ENCODE measurements around the gene GATA1.

GATA1 gene

GRCh38 chrX:48826876-48827653, 40.7 kb downstream of the GATA1 start:
- no peak overlapping the region for H3K4me3 ChIP-seq (replicated peaks in 1 of 2; ENCODE audit: low read depth in 2 of 2, low read length in 2 of 2)
- DNase-seq (ENCODE audit: low read depth in 2 of 2): no peak
- TF ChIP-seq CTCF (IDR thresholded peaks at IDR 0.05; ENCODE audit: low read depth, low read length): no peak

- TF ChIP-seq CTCF (IDR thresholded peaks at IDR 0.05; ENCODE audit: low read depth, low read length): no peak
- DNase-seq (ENCODE audit: low read depth in 2 of 2): no peak
- no peak overlapping the region for H3K4me3 ChIP-seq (replicated peaks in 1 of 2; ENCODE audit: low read depth in 2 of 2, low read length in 2 of 2)
Observed at GRCh38 chrX:48827654-48827968, 41.2 kb downstream of the GATA1 start.

GRCh38 chrX:48829016-48829735, 42.8 kb downstream of the GATA1 start:
- H3K4me3 ChIP-seq (replicated peaks in 1 of 2; ENCODE audit: low read depth in 2 of 2, low read length in 2 of 2): no peak overlapping the region
- TF ChIP-seq CTCF (IDR thresholded peaks at IDR 0.05; ENCODE audit: low read depth, low read length): no peak
- no peak for DNase-seq (ENCODE audit: low read depth in 2 of 2)

GRCh38 chrX:48831136-48831908, 44.9 kb downstream of the GATA1 start:
- no peak overlapping the region for H3K4me3 ChIP-seq (replicated peaks in 1 of 2; ENCODE audit: low read depth in 2 of 2, low read length in 2 of 2)
- no peak for TF ChIP-seq CTCF (IDR thresholded peaks at IDR 0.05; ENCODE audit: low read depth, low read length)

GRCh38 chrX:48831909-48832291, 45.5 kb downstream of the GATA1 start:
- TF ChIP-seq CTCF (IDR thresholded peaks at IDR 0.05; ENCODE audit: low read depth, low read length): no peak

More at GRCh38 chrX:48831136-48831908, 44.9 kb downstream of the GATA1 start:
- no peak for DNase-seq (ENCODE audit: low read depth in 2 of 2)

GRCh38 chrX:48833542-48834138, 47.2 kb downstream of the GATA1 start:
- no peak overlapping the region for H3K4me3 ChIP-seq (replicated peaks in 1 of 2; ENCODE audit: low read depth in 2 of 2, low read length in 2 of 2)
- no peak for DNase-seq (ENCODE audit: low read depth in 2 of 2)
- no peak for TF ChIP-seq CTCF (IDR thresholded peaks at IDR 0.05; ENCODE audit: low read depth, low read length)

More at GRCh38 chrX:48831909-48832291, 45.5 kb downstream of the GATA1 start:
- no peak overlapping the region for H3K4me3 ChIP-seq (replicated peaks in 1 of 2; ENCODE audit: low read depth in 2 of 2, low read length in 2 of 2)
- no peak for DNase-seq (ENCODE audit: low read depth in 2 of 2)

Measured in cardiac fibroblast (primary cell).